ENCODE measurements around the gene RAG2.
"Not testable (repeated sequence)": the region's sequence is repeated elsewhere in the genome, so short reads cannot be mapped to it uniquely, and the experiment has no call there.

RAG2 gene

DNA sequence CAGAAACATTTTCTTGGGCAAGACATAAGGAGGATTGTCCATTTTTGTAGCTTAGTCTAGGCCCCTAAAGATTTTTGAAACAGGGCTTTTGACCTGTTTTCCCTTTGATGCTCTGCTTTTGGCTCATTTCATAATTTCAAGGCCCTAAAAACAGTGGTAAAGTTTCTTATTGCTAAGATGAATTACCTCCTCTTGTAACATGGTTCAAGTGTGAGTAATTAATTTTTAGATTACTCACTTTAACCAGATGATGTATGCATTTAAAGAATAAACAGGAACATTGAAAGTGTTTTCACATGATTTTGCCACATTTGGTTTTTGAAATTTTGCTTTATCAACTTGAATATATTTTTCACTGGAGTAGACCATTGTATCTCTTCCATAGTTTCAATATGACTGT lies 1.2 kb downstream of the RAG2 start:
- no peak for DNase-seq

DNA sequence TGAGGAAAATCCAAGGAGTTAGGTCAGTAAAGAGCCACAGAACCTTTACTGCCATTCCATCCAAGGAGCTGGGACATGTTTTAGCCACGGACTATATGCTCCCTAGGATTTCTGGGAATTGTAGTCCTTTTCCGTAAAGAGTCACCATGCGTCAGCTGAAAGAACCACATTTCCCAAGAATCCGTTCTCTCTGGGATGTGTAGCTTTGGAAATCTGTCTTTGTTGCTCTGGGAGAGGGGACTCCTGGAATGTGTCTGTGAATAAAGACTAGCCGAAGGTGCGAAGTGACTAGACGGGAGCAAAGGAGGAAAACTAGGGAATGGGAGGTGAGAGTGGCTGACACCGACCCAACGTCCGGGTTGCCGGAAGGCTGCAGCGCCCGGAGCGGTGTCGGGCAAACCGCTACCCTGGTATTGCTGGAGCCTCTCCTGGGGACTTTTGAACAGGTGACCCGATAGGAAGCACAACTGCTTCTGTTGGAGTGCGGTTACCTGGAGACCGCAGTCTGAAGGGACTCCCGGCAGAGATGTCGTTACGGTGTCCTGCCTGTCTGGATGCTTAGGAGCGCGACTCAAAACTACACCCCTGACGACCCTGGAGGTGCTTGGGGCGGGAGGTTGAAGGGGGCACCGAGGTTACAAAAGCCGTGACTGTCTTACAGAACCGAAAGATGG lies 3.6 kb downstream of the RAG2 start, which contains the start of gene IFTAP:
Gene IFTAP, plus strand, starts transcription at position 187 of the 674 bp plus-strand sequence. CDS start 15,602 bp downstream, outside the sequence.
- peak; percentile 91 for DNase-seq

DNA sequence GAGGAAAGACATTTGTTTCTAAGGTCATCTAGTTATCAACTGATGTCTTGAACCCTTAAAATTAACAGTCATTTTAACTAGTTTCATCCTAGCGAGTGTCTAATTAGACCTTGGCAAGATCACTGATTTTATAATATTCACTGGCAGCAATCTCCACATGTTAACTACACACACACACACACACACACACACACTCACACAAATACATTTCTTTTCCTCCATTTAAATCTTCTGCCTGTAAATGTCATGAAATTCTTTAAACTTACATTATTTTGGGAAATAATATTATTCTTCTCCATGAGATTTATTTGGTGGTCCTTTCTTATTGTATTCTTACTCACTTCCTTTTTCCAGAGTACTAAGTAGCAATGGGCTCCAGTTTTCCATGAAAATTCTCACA lies 6.6 kb downstream of the RAG2 start:
- no peak for DNase-seq

DNA sequence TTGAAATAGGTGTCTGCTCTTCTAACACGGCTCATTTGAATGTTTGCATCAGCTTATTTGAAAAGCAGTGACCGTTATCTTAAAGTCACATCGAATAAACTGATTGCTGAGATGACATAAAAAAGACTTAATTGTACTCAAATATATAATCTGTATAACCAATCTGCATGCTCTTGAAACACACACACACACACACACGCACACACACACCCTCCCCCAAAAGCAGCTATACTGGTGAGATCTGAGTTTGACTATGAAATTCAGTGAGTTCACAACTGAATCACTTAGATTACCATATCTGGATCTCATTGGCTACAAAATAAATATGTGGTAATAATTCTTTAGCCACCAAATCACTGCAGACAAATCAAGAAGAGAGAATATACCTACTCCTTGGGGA lies 7.5 kb downstream of the RAG2 start:
- no peak for DNase-seq

DNA sequence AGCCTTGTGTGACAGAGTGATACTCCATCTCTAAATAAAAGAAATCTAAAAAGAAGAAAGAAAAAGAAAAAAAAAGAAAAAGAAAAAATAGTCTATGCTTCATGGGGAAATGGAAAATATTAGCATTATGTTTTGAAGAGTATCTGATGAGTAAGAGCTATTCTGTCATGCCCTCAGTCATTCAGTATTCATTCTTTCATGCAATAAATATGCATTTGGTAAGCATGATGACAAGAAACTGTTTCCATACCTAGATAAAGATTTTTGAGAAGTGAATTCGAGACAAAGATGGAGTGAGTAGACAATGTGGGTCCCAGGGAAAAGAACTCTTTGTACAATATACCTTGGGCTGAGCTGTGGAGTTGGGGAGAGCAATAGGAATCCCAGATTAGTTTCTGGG lies 9.9 kb downstream of the RAG2 start:
- peak; percentile 40 for DNase-seq

DNA sequence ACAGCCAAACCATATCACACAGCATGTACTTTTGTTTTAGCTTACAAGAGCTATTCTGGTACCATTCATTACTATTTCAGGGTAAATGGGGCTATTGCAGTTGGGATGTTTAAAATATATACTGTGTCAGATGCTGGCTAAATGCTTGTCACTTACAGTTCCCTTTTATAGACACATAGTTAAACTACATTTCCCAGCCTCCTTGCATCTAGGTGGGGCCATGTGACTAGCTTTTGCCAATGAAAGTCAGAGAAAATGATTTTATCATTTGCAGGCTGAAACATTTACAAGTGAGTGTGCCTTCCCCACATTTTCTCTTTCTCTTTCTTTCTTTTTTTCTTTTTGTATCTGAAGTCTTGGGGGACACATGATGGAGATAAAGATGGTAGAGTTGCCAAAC lies 11.5 kb downstream of the RAG2 start:
- DNase-seq, result no peak

DNA sequence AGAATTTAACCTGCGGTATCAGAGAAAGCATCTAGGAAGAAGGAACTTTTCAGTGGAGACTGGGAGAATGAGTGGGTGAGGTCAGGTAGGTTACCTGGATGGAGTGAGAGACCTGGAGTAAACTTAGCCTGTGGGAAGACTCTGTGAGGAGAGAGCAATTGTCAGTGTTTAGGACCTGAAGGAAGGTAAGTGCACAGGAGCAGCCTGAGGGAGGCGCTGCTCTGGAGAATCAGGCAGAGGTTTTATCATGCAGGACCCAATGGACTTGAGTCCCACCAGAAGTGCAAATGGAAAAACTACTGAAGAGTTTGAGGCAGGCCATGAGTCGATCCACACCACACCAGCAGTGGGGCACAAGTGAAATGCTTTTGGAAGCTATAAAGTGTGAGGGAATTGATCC lies 14.4 kb downstream of the RAG2 start:
- DNase-seq, result no peak

DNA sequence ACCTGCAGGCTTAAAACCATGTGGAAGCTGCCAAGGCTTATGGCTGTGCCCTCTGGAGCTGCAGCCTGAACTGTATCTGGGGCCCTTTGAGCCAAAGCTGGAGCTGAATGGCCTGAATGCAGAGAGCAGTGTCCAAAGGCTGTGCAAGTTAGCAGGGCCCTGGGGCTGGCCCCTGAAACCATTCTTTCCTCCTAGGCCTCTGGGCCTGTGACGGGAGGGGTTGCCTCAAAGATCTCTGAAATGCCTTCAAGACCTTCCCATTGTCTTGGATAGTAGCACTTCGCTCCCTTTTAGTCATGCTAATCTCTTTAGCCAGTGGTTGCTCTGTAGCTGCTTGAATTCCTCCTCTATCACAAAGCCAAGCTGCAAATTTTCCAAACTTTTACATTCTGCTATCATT lies 16.5 kb downstream of the RAG2 start:
- no peak for DNase-seq

DNA sequence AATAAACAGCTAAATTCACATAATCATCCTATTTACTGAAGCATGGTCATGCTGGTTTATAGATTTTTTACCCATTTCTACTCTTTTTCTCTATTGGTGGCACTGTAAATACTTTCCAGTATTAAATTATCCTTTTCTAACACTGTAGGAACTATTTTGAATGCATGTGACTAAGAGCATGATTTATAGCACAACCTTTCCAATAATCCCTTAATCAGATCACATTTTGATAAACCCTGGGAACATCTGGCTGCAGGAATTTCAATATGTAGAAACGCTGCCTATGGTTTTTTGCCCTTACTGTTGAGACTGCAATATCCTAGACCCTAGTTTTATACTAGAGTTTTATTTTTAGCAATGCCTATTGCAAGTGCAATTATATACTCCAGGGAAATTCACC lies 19.6 kb downstream of the RAG2 start:
- peak; percentile 11 for DNase-seq

DNA sequence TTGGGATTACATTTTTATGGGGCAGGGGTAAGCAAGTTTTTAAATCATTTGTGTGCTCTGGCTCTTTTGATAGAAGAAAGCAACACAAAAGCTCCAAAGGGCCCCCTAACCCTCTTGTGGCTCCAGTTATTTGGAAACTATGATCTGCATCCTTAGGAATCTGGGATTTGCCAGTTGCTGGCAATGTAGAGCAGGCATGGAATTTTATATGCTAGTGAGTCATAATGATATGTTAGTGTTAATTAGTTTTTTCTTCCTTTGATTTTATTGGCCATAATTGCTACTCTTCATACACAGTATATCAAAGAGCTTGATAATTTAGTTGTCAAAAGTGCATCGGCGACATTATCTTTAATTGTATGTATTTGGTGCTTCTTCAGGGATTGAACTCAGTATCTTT lies 20.2 kb downstream of the RAG2 start:
- DNase-seq, result peak; percentile 79

DNA sequence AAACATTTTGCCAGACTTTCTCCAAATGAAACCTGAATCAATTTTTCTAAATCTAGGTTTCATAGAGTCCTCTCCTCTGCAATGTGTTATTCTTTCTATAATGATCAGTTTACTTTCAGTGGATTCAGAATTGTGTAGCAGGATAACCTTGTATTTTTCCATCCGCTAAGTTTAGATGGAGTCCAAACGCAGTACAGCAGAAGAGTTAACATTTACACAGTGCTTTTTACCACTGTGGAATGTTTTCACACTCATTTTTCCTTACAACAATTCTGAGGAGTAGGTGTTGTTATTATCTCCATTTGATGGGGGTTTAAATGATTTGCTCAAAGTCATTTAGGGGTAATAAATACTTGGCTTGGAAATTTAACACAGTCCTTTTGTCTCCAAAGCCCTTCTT lies 20.7 kb downstream of the RAG2 start:
- DNase-seq, result no peak

DNA sequence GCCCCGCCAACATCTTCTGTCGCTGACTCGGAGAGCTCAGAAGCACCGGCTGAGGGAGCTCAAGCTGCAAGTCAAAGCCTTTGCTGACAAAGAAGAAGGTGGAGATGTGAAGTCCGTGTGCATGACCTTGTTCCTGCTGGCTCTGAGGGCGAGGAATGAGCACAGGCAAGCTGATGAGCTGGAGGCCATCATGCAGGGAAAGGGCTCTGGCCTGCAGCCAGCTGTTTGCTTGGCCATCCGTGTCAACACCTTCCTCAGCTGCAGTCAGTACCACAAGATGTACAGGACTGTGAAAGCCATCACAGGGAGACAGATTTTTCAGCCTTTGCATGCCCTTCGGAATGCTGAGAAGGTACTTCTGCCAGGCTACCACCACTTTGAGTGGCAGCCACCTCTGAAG lies 23.6 kb downstream of the RAG2 start:
- no peak for DNase-seq

DNA sequence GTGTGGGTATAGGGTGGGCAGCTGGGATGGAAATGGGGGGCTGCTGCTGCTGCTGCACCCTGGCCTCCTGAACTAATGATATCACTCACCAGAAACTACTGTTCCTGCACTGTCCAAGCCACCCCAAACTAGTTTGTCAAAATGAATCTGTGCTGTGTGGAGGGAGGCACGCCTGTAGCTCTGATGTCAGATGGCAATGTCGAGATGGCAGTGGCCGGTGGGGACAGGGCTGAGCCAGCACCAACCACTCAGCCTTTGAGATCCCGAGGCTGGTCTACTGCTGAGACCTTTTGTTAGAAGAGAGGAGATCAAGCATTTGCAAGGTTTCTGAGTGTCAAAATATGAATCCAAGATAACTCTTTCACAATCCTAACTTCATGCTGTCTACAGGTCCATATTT lies 28.9 kb downstream of the RAG2 start:
- no peak for DNase-seq

DNA sequence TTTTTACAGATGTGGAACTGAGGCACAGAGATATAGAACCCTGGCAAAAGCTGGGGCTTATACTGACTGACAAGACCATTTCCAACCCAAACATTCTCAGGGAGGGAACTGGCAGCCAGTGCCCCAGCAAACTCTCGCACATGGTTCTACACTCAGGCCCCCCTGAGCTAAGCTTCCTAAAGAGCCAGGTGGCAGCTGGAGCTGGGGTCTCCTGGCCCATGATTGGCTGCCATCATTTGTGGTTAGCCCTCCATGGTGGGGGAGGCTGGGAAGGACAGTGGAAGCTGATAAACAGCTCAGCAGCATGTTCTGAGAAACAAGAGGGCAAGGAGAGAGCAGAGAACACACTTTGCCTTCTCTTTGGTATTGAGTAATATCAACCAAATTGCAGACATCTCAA lies 30.3 kb downstream of the RAG2 start, which contains the start of gene RAG1:
Gene RAG1, plus strand, starts transcription at position 314 of the 400 bp plus-strand sequence. CDS start 5,298 bp downstream, outside the sequence.
- no peak for DNase-seq

DNA sequence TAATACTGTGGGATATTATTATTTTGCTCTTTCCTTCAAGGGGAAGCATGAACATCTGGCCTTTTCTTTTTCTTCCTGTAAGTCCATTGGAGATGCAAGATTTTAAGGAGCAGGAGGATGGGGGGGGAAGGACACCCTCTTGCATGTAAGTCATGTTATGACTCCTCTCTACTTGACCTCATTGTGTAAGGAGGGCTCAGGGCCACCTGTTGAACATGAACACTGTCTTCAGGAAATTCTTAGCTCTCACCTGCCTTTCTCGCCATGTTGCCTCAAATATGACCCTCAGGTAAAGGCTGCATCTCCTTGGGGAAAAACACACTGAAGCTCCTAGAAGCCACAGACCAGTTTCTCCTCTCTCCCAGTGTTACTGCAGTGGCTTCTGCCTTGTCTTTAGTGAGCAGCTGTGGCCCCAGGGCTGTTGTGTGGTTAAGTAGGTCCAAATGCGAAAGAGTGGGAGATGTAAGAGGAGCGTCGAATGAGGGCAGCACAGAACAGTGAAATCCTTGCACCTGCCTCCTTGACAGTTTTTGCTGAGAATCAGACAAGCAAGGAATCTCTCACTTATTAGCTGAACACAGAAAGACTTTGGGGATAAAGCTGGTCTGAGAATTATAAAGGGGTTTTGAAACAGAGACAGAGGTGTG lies 31.5 kb downstream of the RAG2 start:
- DNase-seq, result no peak

DNA sequence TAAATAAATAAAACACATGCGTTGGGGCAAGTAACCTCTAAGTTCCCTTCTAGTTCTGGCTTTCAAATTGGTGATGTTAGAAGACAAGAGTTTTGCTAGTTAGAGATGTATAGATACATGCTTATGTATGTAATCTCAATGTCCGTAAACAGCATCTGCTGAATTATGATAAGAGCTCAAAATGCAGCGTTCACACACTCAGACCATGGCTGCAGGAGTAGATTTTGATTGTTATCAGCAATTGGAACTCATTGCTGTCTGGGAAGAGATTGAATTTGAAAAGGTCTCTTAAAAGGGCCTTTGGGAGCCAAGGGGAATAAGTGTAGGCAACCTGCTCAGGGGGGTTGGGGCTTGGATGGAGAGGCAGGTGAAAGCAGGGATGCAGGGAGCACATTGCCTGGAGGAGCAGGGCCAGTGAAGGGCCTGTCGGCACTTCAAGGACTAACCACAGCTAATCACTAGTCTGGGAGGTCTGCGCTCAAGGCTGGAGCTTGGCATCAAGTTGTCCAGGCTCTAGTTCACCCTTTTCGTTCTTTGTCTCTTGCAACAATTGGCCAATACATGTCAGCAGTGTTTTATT lies 32.9 kb downstream of the RAG2 start:
- DNase-seq, result no peak

DNA sequence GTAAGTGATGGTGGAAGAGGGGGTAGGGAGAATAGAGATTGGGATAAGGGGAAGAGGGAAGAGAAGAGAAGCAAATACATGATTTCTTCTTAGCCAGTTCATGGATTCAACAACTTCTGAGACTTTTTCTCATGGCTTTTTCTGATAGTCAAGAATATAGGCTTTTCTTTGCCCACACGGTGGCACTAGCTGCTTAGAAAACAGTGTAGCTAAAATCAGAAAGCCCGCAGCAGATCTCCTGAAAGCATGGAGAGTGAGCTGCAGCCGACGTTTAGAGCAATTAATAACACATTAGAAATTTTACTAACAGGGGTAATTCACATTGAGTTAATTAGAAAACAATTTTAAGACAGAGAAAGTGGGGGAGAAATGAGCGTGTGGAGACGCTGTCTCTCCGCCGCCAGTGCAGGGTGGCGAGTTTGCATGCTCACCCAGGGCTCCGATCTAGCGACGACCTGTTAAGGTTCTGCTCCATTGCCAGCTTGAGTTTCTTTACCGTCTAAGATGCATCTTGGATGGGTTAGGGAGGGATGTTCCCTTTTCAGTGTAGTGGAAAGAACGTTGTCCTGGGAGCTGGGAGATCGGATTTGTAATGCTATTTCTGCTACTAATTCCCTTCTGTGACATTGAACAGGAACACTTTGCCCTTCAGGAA lies 33.5 kb downstream of the RAG2 start:
- peak; percentile 59 for DNase-seq

DNA sequence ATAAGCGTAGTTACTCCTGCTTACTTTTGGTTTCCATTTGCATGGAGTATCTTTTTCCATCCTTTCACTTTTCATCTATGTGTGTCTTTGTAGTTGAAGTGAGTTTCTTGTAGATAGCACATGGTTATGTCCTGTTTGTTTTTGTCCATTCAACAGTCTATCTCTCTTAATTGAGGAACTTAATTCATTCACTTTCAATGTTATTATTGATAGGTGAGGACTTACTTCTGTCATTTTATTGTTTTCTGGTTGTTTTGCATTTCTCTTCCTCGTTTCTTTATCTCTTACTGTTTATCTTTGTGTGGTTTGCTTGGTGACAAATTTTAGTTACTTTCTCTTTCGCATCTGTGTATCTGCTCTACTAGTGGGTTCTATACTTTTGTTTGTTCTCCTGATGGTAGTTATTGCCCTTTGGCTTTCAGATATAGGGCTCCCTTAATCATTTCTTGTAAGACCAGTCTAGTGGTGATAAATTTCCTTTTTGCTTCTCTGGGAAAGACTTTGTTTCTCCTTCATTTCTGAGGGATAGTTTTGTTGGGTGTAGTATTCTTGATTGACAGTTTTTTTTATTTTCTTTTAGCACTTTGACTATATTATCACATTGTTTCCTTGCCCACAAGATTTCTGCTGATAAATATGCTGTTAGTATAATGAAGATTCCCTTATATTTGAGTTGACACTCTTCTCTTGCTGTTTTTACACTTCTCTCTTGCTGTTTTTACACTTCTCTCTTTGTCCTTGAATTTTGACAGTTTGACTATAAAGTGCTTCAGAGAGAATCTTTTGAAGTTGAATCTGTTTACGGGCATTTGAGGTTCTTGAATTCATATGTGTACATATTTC lies 39.2 kb downstream of the RAG2 start:
- no peak for DNase-seq

DNA sequence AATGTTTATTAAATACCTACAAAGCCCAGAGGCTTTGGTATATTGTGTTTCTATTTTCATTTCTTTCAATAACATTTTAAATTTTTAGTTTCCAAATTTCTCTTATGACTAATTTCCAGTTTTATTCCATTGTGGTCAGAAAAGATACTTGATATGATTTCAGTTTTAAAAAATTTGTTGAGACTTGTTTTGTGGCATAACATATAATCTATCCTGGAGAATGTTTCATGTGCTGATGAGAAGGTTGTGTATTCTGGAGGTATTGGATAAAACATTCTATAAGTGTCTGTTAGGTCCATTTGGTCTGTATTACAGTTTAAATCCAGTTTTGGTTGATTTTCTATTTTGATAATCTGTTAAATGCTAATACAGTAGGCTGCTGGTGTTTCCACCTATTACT lies 40.0 kb downstream of the RAG2 start:
- DNase-seq, result no peak

DNA sequence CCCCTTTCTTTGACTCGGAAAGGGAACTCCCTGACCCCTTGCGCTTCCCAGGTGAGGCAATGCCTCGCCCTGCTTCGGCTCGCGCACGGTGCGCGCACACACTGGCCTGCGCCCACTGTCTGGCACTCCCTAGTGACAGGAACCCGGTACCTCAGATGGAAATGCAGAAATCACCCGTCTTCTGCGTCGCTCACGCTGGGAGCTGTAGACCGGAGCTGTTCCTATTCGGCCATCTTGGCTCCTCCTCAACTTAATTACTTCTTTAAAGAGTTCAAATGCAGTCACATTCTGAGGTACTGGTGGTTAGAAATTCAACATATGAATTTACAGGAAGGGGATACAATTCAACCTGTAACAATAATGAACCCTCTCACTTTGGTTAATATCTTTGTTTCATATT lies 40.6 kb downstream of the RAG2 start:
- DNase-seq, result not testable (repeated sequence)

DNA sequence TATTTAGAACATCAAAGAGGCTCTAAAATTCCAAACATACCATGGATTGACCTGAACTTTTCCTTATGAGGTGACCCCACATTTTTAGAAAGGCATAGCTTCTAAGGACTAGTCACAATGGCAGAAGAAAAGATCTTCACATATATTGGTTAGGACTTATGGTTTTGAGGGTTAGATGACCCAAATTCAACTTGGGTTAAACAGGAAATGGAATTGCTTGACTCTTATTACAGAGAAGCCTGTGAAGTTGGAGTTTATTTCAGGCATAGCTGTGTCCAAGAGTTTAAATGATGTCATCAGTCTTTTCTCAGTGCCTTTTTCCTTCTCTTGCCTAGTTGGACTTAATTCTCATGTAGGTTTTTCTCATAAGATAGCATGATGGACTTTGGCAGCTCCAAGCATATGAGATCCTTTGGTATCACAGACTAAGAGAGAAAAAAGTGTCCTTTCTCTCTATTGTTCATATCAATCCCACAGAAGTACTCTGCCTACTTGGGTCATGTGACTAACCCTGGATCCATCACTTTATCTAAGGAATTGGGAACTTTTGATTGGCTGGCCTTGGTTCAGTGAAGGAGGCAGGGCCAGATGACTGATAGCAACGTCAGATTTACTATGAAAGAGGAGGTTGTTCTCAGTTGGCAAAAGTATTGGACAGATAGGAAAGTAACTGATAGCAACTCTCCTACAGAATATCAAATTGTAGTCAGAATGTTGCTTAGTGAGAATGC lies 47.5 kb downstream of the RAG2 start:
- DNase-seq, result no peak
